Testis (tissue), 2 donors: ENCODE results near the gene RAB35.

Source experiments
- POLR2A ChIP-seq: fragments of 450-650 bp; IDR thresholded peaks from one replicate; pipeline ENCODE4 v1.6.1; 2017; ENCODE audit warnings: antibody characterized with exemption, mild to moderate bottlenecking, moderate library complexity
- TF ChIP-seq, protein P1 (sequence below), 3 experiments: fragments of 450-650 bp in 2 of 3; fragments of 200-600 bp in 1 of 3; sonication (generic) in 1 of 3; IDR thresholded peaks; one replicate each; pipeline ENCODE4 v1.5.1; 2016 to 2019; ENCODE audit warnings: antibody characterized with exemption in 3 of 3, mild to moderate bottlenecking in 2 of 3, moderate library complexity in 1 of 3

DNA sequence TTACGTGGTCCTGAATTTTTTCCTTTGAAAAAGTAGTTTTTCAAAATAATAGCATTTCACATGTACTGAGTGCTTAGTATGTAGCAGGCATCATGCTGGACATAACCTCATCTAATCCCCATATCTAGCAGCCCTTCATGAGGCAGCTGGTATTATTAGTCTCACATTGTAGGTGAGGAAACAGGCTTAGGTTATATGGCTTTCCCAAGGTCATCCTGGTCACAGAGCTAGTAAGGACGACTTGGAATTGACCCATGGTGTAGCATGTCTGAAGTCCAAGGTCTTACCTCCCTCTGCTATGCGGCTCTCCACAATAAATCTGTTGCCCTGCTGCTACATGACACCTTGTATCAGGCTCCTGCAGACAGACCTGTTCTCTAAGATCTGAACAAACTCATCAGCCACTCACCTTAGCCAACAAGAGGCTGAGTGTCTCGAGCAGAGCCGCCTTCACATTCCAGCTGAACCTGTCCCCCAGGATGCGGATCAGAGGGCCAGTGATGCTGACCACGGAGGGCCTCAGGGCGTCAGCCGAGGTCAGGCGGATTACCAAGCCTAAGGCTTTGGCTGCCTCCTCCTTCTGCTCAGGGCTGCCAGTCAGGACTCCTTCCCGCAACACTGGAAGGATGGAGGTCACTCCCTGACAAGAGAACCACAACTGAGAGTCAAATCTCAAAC, 19.7 kb upstream of the RAB35 start:
- TF ChIP-seq, protein P1, sequence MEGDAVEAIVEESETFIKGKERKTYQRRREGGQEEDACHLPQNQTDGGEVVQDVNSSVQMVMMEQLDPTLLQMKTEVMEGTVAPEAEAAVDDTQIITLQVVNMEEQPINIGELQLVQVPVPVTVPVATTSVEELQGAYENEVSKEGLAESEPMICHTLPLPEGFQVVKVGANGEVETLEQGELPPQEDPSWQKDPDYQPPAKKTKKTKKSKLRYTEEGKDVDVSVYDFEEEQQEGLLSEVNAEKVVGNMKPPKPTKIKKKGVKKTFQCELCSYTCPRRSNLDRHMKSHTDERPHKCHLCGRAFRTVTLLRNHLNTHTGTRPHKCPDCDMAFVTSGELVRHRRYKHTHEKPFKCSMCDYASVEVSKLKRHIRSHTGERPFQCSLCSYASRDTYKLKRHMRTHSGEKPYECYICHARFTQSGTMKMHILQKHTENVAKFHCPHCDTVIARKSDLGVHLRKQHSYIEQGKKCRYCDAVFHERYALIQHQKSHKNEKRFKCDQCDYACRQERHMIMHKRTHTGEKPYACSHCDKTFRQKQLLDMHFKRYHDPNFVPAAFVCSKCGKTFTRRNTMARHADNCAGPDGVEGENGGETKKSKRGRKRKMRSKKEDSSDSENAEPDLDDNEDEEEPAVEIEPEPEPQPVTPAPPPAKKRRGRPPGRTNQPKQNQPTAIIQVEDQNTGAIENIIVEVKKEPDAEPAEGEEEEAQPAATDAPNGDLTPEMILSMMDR (IDR thresholded peaks at IDR 0.05): no peak
- no peak for TF ChIP-seq POLR2A
